Prostate gland (tissue), 2 donors: Measurements from ENCODE around the gene CCDC175. TPM values are rescaled to one million over a fixed set of nuclear protein-coding genes. Genes with fewer than 3 reads are reported as not detected.
A peak's percentile ranks its signal among the peaks of the same experiment; 100 is the strongest.

Experiments used
- DNase-seq: peaks from one replicate; pipeline ENCODE4 v3.0.0-alpha.2; 2019; ENCODE audit warnings: low spot score
- H3K27ac ChIP-seq, 2 donors: fragments of 200-600 bp; sonication (generic); 2 replicates each; pipeline ENCODE4 v1.5.1; 2017 to 2019
- H3K27me3 ChIP-seq: fragments of 200-600 bp; sonication (generic); replicated peaks from 2 replicates; pipeline ENCODE4 v1.5.1; 2019; ENCODE audit not compliant: insufficient read depth
- H3K36me3 ChIP-seq, 2 donors: fragments of 200-600 bp; sonication (generic); 1 replicate in 1 of 2; 2 replicates in 1 of 2; pipeline versions ENCODE4 v1.5.1 to v1.8.1; 2017 to 2019
- H3K4me1 ChIP-seq: fragments of 200-600 bp; sonication (generic); replicated peaks from 2 replicates; pipeline ENCODE4 v1.5.1; 2019
- H3K4me3 ChIP-seq, 2 donors: fragments of 200-600 bp; sonication (generic); 2 replicates each; pipeline ENCODE4 v1.5.1; 2017 to 2019
- H3K9me3 ChIP-seq: fragments of 200-600 bp; sonication (generic); 2 replicates; pipeline ENCODE4 v1.5.1; 2017
- CTCF ChIP-seq, 4 experiments: fragments of 200-600 bp in 2 of 4; fragments of 450-650 bp in 2 of 4; sonication (generic) in 2 of 4; IDR thresholded peaks; 1 replicate in 3 of 4; 2 replicates in 1 of 4; pipeline ENCODE4 v1.5.1; 2016 to 2019; ENCODE audit warnings: antibody characterized with exemption in 4 of 4, mild to moderate bottlenecking in 2 of 4, moderate library complexity in 2 of 4
- POLR2A ChIP-seq: fragments of 450-650 bp; IDR thresholded peaks from one replicate; pipeline ENCODE4 v1.6.1; 2016; ENCODE audit warnings: antibody characterized with exemption, mild to moderate bottlenecking
- POLR2AphosphoS5 ChIP-seq: sonication (generic); formaldehyde crosslinking; IDR thresholded peaks from one replicate; pipeline ENCODE4 v1.6.1; 2017; ENCODE audit warnings: antibody characterized with exemption
- WGBS: methylation state at CpG from one replicate; pipeline ENCODE4 v1.1.5; 2018; 5-methylcytosine and 5-hydroxymethylcytosine counted together
- intact Hi-C: fragments of 100-400 bp; cut with DNase I; formaldehyde crosslinking; loops from one replicate; pipeline ENCODE4 v1.14.2; 2022
- total RNA-seq, 2 donors: library from RNA; depleted of rRNA; stranded (reverse); fragments of >200 nt; gene quantifications; one replicate each; pipeline ENCODE4 v1.1.0, GENCODE V29; 2016

Gene CCDC175
- total RNA-seq, 2 donors from 2014 or later, result not detected

GRCh38 chr14:59481871-59482540 is 94.6 kb downstream of the CCDC175 start:
- no peaks in the 10 kb centered on the region for H3K4me1 ChIP-seq
- intact Hi-C loops, result no loop called here

DNA sequence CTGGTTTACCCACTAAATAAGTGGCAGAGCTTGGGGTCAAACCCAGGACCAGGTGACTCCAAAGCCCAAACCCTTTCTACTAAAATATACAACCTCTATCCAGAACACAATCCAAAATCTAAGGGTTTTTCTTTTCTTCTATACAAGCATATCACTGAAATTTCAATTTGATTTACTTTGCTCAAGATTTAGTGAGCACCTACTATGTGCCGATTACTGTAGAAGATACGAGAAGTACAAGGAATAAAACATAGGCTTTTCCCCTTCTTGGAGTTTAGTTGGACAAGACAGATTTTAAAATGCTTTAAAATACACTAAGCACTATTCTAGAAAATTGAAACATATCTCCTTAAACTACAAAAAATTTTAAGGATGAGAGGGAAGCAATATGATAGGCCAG is 95.2 kb downstream of the CCDC175 start:
- TF ChIP-seq POLR2AphosphoS5 (no peak), POLR2A (no peak), CTCF (IDR thresholded peaks at IDR 0.05) (no peak)
- H3K9me3 ChIP-seq, result no peaks in the 10 kb centered on the region
- DNase-seq, result no peak
- no peaks in the 10 kb centered on the region for H3K4me1 ChIP-seq
- intact Hi-C loops, result no loop called here
- no peak overlapping the region for H3K4me3 ChIP-seq
- H3K27me3 ChIP-seq, result no peaks in the 10 kb centered on the region
- 93% methylated on average over 2 of the region's 2 CpGs for WGBS
- no peak overlapping the region for H3K27ac ChIP-seq
- no peaks in the 10 kb centered on the region for H3K36me3 ChIP-seq

More at GRCh38 chr14:59481871-59482540, 94.6 kb downstream of the CCDC175 start:
- WGBS, result 39% methylated on average over 2 of the region's 2 CpGs
- Histone ChIP-seq H3K27ac (peak overlapping the region in 1 of 2 donors; percentile 92), H3K4me3 (peak overlapping the region in 1 of 2 donors; percentile 81), H3K36me3 (no peaks in the 10 kb centered on the region), H3K9me3 (no peaks in the 10 kb centered on the region), H3K27me3 (no peaks in the 10 kb centered on the region)
- no peak for DNase-seq
- TF ChIP-seq POLR2AphosphoS5 (no peak), POLR2A (no peak), CTCF (IDR thresholded peaks at IDR 0.05) (no peak)

DNA sequence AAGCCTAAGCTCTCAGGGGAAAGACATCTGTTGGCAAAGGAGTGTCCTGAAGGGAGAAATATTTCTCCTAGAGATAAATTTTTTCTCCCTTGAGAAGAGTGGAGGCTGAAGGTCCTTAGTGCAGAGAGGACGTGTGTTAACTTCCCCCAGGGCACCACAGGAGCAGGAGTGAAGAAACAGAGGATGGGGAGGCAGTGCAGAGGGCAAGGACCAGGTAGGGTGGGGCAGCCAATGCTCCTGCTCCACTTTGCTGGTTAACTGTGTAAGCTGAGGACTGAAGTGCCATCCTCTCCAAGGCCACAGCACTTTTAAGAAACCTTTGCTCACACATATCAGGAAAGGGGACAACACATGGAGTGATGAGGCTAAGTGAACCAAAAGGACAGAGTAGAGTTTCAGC is 96.4 kb downstream of the CCDC175 start:
- Histone ChIP-seq H3K9me3 (no peaks in the 10 kb centered on the region), H3K4me1 (no peaks in the 10 kb centered on the region), H3K36me3 (peaks cover 0 to 3% of the 10 kb centered on the region in 2 donors), H3K4me3 (no peak overlapping the region), H3K27me3 (no peaks in the 10 kb centered on the region), H3K27ac (no peak overlapping the region)
- DNase-seq, result no peak
- TF ChIP-seq CTCF (IDR thresholded peaks at IDR 0.05) (no peak), POLR2AphosphoS5 (no peak), POLR2A (no peak)
- intact Hi-C loops, result no loop called here
- 35% methylated on average over 1 of the region's 1 CpG for WGBS

DNA sequence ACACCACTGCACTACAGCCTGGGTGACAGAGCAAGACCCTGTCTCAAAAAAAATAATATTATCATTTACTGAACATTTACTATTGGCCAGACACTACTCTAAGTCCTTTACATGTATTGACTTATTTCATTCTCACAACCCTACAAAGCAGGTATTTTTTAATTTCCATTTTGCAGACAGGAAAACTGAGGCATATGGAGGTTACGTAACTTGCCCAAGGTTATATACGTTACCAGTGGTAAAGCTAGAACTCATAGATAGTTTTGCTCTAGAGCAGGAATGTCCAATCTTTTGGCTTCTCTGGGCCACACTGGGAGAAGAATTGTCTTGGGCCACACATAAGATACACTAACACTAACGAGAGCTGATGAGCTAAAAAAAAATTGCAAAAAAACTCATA is 98.1 kb downstream of the CCDC175 start:
- peaks cover 0 to 3% of the 10 kb centered on the region in 2 donors for H3K36me3 ChIP-seq
- H3K4me1 ChIP-seq, result no peaks in the 10 kb centered on the region
- H3K9me3 ChIP-seq, result no peaks in the 10 kb centered on the region
- TF ChIP-seq CTCF (IDR thresholded peaks at IDR 0.05) (no peak), POLR2AphosphoS5 (no peak), POLR2A (no peak)
- DNase-seq, result no peak
- H3K27me3 ChIP-seq, result no peaks in the 10 kb centered on the region
- intact Hi-C loops, result no loop called here
- 96% methylated on average over 3 of the region's 3 CpGs for WGBS
- H3K4me3 ChIP-seq, result no peak overlapping the region
- no peak overlapping the region for H3K27ac ChIP-seq

GRCh38 chr14:59475709-59476108 is 100.9 kb downstream of the CCDC175 start:
- Histone ChIP-seq H3K36me3 (peaks cover 0 to 3% of the 10 kb centered on the region in 2 donors), H3K27me3 (no peaks in the 10 kb centered on the region), H3K4me1 (no peaks in the 10 kb centered on the region), H3K9me3 (no peaks in the 10 kb centered on the region), H3K27ac (no peak overlapping the region), H3K4me3 (no peak overlapping the region)
- TF ChIP-seq POLR2A, result no peak
- DNase-seq, result no peak
- WGBS, result 95% methylated on average over 1 of the region's 1 CpG
- intact Hi-C loops, result no loop called here
